TTC549 (cell line): Measurements from ENCODE around the gene PARK7.
"Not testable (repeated sequence)": the region's sequence is repeated elsewhere in the genome, so short reads cannot be mapped to it uniquely, and the experiment has no call there.

Experiments used
- FAIRE-seq: peaks from 2 replicates; lab custom pipeline; 2012; peaks lifted over from hg19 to GRCh38; lab: Jason Lieb, UNC

Gene PARK7

DNA sequence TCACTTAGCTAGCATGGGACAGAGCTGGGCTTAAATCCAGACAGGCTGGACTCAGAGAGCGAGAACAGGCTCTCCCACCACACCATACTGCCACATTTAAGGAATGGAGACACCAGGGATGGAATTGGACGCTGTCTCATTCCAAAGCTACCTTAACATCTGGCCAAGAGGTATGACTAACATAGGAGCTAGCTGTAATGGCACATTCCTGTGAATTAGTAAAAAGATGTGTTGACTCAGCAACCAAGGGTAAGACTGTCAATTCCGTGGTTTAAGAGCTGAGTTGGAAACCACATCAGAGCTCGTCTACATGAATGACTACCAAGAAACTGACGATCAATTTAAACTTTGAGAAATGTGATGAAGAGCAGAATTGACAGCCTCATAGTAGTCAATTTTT is 12.6 kb upstream of the PARK7 start:
- no peak for FAIRE-seq

DNA sequence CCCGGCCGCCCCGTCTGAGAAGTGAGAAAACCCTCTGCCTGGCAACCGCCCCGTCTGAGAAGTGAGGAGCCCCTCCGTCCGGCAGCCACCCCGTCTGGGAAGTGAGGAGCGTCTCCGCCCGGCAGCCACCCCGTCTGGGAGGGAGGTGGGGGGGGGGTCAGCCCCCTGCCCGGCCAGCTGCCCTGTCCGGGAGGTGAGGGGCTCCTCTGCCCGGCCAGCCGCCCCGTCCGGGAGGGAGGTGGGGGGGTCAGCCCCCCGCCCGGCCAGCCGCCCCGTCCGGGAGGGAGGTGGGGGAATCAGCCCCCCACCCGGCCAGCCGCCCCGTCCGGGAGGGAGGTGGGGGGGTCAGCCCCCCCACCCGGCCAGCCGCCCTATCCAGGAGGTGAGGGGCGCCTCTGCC is 8.7 kb upstream of the PARK7 start:
- FAIRE-seq: not testable (repeated sequence)

DNA sequence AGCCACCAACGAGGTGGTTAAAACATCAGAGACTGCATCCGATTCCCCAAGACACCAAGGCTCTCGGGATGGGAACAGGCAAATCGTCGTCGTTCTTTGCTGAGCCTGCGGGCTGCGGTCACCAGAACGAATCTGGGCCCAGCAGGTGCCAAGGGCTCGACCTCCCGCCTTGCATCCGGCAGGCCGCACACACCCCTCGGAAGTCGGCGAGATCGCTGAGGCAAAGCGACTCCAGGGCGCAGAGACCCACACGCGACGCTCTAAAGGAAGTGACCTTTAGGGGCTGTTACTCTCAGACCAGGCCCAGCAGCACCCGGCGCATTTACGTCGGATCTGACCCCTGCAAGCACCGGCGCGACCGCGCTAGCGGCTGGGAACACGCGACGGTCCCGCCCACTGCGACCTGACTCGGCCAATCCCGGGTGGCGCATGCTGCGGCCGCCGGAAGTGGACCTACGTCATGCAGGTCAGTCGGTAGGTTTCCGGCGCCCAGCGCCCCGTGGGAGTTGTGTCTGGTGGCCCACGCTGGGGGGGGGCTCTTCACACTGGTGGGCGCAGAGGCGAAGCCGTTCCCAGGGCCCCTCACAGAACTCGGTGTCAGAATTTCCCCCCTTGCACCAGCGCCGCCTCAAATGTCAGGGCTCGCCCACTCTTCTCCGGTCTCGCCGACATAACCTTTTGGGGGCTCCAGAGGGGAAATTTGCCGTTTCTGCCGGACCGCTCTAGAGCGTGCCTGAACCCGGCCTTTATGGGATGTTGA is 7.5 kb upstream of the PARK7 start:
- no peak for FAIRE-seq

DNA sequence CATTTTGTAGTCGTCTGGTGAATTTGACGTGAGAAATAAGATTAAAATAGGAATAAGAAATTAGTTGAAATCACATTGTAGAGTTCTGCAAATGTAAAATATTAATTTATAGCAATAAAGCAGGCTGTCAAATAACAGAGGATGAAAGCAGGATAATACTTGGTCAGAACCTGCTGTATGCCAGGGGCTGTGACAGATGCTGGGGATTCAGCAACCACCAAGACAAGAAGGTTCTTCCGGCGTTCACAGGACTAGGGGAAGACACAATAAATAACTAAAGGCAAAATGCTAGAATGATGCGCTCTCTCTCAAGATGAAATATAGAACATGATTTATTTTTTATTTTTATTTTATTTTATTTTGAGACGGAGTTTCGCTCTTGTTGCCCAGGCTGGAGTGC is 6.8 kb upstream of the PARK7 start:
- no peak for FAIRE-seq

DNA sequence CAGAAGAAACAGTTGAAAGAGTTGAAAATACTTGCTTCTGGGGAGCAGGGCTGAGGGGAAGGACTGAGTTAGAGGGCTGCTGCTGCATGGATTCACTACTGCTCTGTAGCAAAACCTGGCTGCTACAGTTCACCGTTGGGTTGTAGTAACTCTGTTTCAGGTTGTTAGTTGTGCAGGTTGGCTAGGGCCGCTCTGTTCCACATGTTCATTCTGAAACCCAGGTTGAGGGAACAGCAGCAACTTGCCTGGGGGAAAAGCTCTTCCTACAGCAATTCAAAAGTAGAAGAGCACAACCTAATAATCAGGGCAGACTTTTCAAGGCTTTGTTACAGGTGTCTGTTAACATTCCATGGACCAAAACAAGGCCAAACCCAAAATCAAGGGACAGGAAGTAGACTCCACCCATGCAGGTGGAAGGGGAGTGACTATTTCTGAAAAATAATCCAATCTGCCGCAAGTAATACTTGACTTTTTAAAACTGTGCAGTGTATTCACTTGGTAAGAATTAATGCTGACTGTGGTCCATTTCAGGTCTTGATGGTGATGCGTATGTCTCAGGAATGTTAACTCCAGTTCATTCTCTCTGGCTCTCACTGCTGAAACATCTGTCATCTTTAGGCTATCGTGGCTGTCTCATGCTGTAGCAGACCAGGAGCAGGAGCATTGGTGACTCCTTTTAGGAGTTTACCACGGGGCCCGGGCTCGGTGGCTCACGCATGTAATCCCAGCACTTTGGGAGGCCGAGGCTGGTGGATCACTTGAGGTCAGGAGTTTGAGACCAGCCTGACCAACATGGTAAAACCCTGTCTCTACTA is 5.1 kb upstream of the PARK7 start:
- no peak for FAIRE-seq

DNA sequence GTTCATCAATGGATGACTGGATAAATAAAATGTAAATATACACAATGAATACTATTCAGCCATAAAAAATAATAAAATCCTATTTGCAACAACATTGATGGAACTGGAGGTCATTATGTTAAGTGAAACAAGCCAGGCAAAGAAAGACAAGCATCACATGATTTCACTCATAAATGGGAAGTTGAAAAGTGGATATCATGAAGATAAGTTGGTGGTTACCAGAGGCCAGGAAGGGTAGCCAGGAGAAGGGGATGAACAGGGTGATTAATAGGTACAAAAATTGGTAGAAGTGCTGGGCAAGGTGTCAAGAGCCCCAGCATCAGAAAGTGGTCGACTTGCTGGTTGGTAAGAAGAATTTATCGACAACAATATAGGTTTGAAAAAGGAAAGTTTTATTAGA is 1.3 kb upstream of the PARK7 start:
- no peak for FAIRE-seq

DNA sequence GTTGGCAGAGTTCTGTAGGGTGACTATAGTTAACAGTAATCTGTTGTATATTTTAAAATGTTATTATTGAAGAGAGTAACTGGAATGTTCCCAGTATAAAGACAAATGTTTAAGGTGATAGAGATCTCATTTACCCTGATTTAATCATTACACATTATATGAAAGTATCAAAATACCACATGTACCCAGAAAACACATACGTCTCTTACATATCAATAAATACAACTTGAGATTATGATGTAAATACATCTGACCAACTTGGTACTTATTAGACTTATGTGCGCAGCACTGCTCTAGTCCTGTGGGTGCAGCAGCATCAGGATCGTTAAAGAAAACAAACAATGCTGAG is 670 bp upstream of the PARK7 start:
- no peak for FAIRE-seq

DNA sequence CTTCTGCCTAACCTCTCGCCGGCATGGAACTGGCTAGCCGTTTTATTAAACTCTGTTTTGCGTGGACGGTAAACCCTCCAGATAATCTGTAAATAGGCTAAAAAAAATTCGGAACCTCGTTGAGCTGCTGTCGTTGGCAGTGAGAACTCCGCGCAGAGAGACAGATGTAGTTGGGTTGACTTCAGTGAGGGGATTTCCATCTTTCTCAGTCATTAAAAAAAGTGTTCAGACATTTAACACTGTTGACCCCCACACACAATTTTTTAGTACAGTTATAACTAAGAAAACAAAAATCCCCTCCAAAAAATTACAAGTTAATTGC is 464 bp downstream of the PARK7 start:
- no peak for FAIRE-seq

DNA sequence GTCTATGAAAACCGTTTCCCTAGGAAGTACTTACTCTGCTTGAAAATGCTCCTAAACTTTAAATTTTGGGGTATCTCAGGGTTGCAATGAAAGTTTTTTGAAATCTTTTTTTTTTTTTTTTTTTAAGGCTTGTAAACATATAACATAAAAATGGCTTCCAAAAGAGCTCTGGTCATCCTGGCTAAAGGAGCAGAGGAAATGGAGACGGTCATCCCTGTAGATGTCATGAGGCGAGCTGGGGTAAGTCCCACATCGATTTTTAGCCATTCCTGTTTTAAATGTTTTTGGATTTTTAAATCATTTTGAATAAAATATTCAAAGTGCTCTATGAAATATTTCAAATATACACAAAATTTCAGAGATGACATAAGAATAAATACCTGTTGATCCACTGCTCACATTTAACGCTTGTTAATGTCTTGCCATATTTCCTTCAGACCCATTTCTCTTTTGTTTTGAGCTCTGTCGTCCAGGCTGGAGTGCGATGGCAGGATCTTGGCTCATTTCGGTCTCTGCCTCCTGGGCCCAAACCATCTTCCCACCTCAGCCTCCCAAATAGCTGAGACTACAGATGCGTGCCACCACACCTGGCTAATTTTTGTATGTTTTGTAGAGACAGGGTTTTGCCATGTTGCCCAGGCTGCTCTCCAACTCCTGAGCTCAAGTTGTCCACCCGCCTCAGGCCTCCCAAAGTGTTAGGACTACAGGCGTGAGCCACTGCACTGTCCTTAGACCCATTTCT is 1.3 kb downstream of the PARK7 start:
- FAIRE-seq: no peak

DNA sequence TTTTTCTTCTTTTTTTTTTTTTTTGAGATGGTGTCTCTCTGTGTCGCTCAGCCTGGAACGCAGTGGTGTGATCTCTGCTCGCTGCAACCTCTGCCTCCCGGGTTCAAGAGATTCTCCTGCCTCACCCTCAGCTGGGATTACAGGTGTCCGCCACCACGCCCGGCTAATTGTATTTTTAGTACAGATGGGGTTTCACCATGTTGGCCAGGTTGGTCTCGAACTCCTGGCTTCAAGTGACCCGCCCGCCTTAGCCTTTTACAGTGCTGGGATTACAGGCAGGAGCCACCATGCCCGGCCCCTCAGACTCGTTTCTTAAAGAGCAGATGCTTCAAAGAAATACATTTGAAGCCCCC is 1.8 kb downstream of the PARK7 start:
- not testable (repeated sequence) for FAIRE-seq

DNA sequence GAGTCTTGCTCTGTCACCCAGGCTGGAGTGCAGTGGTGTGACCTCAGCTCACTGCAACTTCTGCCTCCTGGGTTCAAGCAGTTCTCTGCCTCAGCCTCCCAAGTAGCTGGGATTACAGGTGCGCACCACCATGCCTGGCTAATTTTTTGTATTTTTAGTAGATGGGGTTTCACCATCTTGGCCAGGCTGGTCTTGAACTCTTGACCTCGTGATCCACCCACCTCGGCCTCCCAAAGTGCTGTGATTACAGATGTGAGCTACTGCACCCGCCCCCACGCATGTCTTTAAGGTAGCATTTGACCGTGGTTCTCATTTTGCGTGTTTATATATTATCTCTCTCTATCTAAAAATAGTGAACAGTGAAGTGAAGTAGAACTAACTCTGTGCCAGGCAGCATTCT is 2.3 kb downstream of the PARK7 start:
- FAIRE-seq: not testable (repeated sequence)

DNA sequence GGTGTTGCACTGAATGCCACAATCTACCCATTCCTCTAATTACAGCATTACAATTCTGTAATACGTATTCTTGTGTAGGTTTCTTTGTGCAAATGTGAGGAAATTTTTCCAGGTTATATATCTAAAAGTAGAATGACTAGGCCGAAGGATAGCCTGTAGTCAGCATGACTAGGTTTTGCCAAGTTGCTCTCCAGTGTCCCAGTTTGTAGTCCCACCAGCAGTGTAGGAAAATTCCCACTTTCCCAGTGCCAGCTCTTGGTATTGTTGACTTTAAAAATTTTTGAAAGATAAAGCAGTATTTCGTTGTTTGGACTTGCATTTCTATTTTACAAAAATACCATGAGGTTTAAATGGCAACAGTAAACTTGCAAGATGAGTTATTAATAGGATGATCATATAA is 3.0 kb downstream of the PARK7 start:
- FAIRE-seq: no peak

DNA sequence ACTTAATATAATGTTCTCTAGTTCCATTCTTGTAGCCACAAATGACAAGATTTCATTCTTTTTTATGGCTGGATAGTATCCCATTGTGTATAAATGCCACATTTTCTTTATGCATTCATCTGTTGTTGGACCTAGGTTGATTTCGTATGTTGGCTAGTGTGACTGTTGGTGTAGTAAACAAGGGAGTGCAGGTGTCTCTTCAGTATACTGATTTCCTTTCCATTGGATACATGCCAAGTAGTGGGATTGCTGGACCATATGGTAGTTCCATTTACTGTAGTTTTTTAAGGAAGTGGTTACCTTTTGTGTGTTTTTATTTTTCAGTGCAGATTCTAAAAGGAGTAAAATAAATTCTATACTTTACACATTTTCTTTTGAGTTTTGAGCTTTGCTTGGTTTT is 5.7 kb downstream of the PARK7 start:
- no peak for FAIRE-seq

DNA sequence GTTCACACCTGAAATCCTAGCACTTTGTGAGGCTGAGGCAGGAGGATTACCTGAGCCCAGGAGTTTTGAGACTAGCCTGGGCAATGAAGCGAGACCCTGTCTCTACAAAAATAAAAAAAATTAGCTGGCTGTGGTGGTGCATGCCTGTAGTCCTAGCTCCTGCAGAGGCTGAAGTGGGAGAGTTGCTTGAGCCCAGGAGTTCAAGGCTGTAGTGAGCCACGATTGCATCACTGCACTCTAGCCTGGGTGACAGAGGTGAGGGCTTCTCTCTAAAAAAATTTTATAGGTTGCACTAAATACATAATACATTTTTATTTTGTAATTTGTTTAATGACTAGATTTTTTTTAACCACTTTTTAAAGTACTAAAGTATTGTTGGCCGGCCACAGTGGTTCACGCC is 6.1 kb downstream of the PARK7 start:
- no peak for FAIRE-seq

DNA sequence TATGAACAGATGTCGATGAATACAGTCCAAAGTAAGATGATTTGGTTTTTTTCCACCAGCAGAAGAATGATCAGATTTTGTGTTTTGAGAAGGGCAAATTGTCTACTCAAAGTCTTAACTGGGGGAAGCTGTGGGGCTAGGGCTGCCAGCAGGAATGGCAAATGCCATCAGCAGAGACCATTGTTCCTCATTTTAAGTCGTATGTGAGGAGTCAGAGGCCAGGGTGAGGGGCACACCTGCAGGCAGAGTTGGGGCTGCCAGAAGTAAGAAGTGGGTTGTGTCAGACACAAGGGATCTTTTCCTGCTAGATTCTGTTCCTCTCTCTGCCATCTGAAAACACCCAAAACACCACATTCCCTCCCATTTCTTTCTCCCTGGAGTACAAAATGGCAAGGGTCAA is 8.7 kb downstream of the PARK7 start:
- FAIRE-seq: no peak

DNA sequence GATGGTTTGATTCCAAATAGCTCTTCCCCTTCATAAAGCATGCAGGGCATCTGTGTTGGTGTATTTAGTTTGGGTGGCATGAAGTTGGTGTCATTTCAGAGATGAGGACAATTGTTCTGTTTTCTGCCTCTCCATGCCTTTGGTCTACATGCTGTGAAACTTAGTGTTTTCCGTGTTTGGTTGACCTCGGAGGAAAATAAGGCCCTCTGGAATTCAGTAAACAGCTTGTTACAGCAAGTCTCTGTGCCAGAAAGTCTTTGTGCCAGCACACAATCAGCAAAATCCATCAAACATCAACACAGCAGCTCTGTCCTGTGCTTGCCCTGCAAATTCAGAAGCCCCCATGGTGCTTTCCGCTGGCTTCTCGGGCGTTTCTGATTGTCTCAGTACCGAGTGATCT is 9.5 kb downstream of the PARK7 start:
- FAIRE-seq: no peak

DNA sequence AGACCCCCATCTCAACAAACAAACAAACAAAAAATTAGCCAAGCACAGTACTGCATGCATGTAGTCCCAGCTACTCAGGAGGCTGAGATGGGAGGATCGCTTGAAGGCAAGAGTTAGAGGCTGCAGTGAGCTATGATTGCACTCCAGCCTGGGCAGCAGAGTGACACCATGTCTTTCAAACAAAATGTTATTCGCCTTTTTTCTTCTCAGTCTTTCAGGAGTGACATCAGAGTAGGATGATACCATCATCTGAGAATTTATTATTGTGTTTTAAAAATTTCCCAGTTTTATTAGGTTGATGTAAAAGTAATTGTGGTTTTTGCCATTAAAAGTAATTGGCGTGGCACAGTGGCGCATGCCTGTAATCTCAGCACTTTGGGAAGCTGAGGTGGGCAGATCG is 10.8 kb downstream of the PARK7 start:
- no peak for FAIRE-seq

DNA sequence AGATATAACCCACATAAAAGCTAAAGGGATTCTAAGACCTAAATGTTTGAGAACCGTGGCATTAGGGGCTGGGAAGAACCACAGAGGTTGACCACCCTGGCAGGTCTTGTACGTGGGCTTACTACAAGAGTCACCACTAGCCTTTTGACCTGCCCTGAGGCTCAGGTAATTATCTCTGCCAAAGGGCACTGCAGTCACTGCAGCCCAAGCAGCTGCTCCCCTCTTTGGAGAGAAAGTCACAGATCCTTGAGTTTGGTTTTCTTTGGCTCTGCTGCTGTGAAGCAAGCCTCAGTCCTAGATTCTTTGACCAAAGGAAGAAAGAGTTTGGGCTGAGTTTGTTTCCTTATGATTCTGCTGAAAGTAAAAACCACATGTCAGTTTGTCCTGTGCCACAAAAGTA is 11.6 kb downstream of the PARK7 start:
- no peak for FAIRE-seq

DNA sequence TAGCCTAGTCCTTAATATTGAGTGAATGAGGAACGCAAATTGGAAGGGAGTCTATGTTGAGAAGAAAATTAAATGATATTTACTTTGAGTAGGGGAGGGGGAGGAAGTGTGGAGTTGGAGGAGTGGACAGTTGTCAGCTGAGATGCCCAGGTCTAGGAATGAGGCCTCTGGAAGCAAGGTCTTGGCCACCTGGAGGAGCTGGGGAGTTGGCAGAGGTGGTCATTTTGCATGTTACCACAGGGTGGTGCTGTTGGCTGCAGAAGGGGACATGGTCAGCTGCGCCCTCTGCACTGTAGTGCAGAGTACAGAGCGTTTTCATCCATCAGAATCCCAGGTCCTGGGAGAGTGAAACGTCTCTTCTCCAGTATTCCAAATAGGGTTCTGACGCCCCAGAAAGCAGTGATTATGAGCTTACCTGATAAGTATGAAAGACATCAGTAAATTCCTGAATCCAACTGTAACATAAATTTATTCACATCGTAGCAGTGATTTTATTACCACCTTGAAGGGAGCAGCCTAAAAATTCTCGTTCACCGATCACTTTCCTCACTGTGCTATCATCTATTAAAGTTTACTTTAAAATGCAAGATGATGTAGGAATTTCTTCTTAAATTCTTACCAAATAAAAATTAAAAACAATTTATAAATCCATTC is 13.8 kb downstream of the PARK7 start:
- peak; percentile 83 for FAIRE-seq

DNA sequence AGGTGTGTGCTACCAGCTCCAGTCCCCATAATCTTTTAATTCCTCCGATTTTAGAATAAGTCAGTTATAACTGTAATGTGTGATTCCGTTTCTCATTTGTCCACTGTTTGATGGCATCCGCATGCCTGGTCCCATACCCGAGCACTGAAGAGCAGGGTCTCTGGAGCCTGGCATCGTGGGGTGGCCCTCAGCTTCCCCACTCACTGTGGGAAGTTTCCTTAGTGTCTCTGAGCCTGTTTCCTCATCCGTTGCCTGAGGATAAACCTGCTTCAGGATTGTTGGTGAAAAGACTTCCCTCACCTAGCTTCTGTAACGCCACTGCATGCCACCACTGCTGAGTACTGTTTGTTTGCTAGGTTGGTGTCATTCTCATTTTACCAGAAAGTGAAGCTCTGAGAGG is 19.5 kb downstream of the PARK7 start:
- FAIRE-seq: no peak

DNA sequence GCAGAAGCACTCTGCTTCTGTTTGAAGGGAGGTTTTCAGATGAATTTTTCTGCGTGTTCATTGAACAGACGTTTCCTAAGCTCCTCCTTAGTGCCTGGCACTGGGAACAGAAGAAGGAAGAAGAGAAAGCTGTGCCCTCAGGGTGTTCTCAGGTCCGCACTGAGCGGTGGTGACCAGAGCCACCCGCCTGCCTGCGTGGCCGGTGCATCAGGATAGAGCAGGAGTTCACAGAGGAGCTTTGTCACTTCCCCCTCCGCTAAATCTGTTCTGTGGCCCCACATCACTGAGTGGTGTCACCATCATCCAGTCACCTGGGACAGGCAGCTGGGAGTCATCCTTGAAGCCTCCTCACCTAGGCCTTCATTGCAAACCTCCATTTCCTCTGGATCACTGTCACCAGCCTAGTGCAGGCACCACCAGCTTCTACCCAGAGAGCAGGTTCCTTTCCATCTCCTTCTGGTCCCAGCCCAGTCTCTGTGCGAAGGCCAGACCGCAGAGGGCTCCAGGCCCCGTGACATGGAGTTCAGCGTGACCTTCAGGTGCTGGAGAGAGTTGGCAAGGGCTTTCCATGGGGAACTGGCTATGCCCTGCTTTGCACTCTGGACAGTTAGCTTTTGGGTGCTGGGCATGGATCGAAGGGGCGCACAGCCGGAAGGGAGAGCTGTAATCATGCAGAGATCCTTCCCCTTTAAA is 21.7 kb downstream of the PARK7 start:
- FAIRE-seq: no peak

DNA sequence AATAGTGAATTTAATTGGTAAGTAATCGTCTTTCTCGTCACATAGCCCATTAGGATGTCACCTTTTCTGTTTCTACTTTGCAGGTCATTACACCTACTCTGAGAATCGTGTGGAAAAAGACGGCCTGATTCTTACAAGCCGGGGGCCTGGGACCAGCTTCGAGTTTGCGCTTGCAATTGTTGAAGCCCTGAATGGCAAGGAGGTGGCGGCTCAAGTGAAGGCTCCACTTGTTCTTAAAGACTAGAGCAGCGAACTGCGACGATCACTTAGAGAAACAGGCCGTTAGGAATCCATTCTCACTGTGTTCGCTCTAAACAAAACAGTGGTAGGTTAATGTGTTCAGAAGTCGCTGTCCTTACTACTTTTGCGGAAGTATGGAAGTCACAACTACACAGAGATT is 23.3 kb downstream of the PARK7 start:
- no peak for FAIRE-seq
